Measurements from ENCODE around the gene WFDC9. TPM values are rescaled to one million over a fixed set of nuclear protein-coding genes. Genes with fewer than 3 reads are reported as not detected.

Gene WFDC9
- total RNA-seq, 1 donor from 2014 or later = not detected

DNA sequence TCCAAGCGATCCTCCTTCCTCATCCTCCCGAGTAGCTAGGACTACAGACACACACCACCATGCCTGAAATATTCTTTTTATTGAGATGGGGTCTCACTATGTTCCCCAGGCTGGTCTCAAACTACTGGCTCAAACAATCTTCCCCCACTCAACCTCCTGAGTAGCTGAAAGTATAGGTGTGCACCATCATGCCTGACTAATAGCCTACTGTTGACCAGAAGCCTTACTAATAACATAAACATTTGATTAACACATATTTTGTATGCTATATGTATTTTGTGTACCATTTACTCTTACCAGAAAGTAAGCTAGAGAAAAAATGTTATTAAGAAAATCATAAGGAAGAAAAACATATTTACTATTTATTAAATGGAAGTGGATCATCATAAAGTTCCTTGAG is 13.5 kb downstream of the WFDC9 start:
- no peaks in the 10 kb centered on the region for H3K9me3 Mint-ChIP-seq
- H3K27me3 Mint-ChIP-seq (ENCODE audit: insufficient read depth, low read depth) = peaks cover 2% of the 10 kb centered on the region
- Histone ChIP-seq H3K27me3 (no peaks in the 10 kb centered on the region), H3K9me3 (ENCODE audit: low read depth) (no peaks in the 10 kb centered on the region), H4K20me1 (ENCODE audit: low read depth) (no peaks in the 10 kb centered on the region), H3K27ac (no peak overlapping the region), H3K9ac (no peak overlapping the region), H3K79me2 (ENCODE audit: low read depth) (no peaks in the 10 kb centered on the region), H3K4me3 (no peak overlapping the region), H3F3A (ENCODE audit: low read depth) (no peaks in the 10 kb centered on the region), H3K36me3 (no peaks in the 10 kb centered on the region), H3K4me1 (no peaks in the 10 kb centered on the region), H2AFZ (replicated peaks) (no peak overlapping the region), H3K4me2 (no peak overlapping the region)
- no peak for TF ChIP-seq EZH2 (IDR thresholded peaks at IDR 0.05)
- H3K4me3 Mint-ChIP-seq = no peak overlapping the region
- H3K27ac Mint-ChIP-seq = no peak overlapping the region
- H3K36me3 Mint-ChIP-seq = no peaks in the 10 kb centered on the region
- no peak for DNase-seq (ENCODE audit: low spot score)
- H3K4me1 Mint-ChIP-seq = no peaks in the 10 kb centered on the region

- H3K27ac ChIP-seq = no peak overlapping the region
- Mint-ChIP-seq H3K27ac (no peak overlapping the region), H3K4me1 (peaks cover 8% of the 10 kb centered on the region), H3K4me3 (no peak overlapping the region), H3K36me3 (no peaks in the 10 kb centered on the region), H3K9me3 (peaks cover 4% of the 10 kb centered on the region), H3K27me3 (ENCODE audit: insufficient read depth, low read depth) (peaks cover 3% of the 10 kb centered on the region)
- no peak overlapping the region for H2AFZ ChIP-seq (replicated peaks)
- no peak overlapping the region for H3K4me3 ChIP-seq
- H3K4me2 ChIP-seq = no peak overlapping the region
- TF ChIP-seq, protein P1, sequence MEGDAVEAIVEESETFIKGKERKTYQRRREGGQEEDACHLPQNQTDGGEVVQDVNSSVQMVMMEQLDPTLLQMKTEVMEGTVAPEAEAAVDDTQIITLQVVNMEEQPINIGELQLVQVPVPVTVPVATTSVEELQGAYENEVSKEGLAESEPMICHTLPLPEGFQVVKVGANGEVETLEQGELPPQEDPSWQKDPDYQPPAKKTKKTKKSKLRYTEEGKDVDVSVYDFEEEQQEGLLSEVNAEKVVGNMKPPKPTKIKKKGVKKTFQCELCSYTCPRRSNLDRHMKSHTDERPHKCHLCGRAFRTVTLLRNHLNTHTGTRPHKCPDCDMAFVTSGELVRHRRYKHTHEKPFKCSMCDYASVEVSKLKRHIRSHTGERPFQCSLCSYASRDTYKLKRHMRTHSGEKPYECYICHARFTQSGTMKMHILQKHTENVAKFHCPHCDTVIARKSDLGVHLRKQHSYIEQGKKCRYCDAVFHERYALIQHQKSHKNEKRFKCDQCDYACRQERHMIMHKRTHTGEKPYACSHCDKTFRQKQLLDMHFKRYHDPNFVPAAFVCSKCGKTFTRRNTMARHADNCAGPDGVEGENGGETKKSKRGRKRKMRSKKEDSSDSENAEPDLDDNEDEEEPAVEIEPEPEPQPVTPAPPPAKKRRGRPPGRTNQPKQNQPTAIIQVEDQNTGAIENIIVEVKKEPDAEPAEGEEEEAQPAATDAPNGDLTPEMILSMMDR (IDR thresholded peaks at IDR 0.05) = no peak
- TF ChIP-seq EZH2 (IDR thresholded peaks at IDR 0.05) (no peak), EZH2phosphoT487 (IDR thresholded peaks at IDR 0.05) (no peak)
- no peaks in the 10 kb centered on the region for H3K36me3 ChIP-seq
- no peaks in the 10 kb centered on the region for H3K79me2 ChIP-seq (ENCODE audit: low read depth)
- no peaks in the 10 kb centered on the region for H3K4me1 ChIP-seq
- H3K9ac ChIP-seq = no peak overlapping the region
- H3K9me3 ChIP-seq (ENCODE audit: low read depth) = no peaks in the 10 kb centered on the region
- H3F3A ChIP-seq (ENCODE audit: low read depth) = no peaks in the 10 kb centered on the region
- H4K20me1 ChIP-seq (ENCODE audit: low read depth) = no peaks in the 10 kb centered on the region
- no peak for DNase-seq (ENCODE audit: low spot score)
- no peaks in the 10 kb centered on the region for H3K27me3 ChIP-seq
Measured at GRCh38 chr20:45612314-45612713, 18.8 kb downstream of the WFDC9 start.

DNA sequence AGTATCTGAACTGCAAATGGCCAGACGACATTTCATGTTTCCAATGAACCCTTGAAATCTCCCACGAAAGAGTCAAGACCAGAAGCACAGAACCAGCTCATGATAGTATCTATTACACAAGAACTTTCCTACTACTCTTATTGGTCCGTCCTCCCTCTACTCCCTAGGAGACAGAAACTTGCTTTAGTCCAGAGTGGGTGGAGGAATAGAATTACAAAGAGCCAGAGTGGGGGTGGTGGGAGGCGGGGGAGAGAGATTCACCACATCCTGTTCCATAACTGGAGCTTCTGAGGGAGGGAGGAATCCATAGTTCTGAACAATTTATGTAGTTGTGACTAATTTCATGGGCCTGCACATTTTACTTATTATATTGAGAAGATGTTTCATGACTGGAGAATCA is 20.0 kb downstream of the WFDC9 start:
- peaks cover 3% of the 10 kb centered on the region for H3K27me3 Mint-ChIP-seq (ENCODE audit: insufficient read depth, low read depth)
- no peaks in the 10 kb centered on the region for H3F3A ChIP-seq (ENCODE audit: low read depth)
- H3K27me3 ChIP-seq = no peaks in the 10 kb centered on the region
- H3K4me2 ChIP-seq = no peak overlapping the region
- H3K4me3 Mint-ChIP-seq = no peak overlapping the region
- H3K79me2 ChIP-seq (ENCODE audit: low read depth) = no peaks in the 10 kb centered on the region
- H3K4me1 ChIP-seq = no peaks in the 10 kb centered on the region
- no peak overlapping the region for H3K4me3 ChIP-seq
- H3K9me3 ChIP-seq (ENCODE audit: low read depth) = peaks cover 4% of the 10 kb centered on the region
- H3K36me3 ChIP-seq = no peaks in the 10 kb centered on the region
- no peak for DNase-seq (ENCODE audit: low spot score)
- no peaks in the 10 kb centered on the region for H3K36me3 Mint-ChIP-seq
- no peak overlapping the region for H3K9ac ChIP-seq
- TF ChIP-seq EZH2 (IDR thresholded peaks at IDR 0.05) = no peak
- TF ChIP-seq EZH2phosphoT487 (IDR thresholded peaks at IDR 0.05) = no peak
- TF ChIP-seq, protein P1 (IDR thresholded peaks at IDR 0.05) = no peak
- no peak overlapping the region for H3K27ac Mint-ChIP-seq
- no peaks in the 10 kb centered on the region for H4K20me1 ChIP-seq (ENCODE audit: low read depth)
- no peak overlapping the region for H2AFZ ChIP-seq (replicated peaks)
- no peak overlapping the region for H3K27ac ChIP-seq
- H3K9me3 Mint-ChIP-seq = peaks cover 8% of the 10 kb centered on the region
- H3K4me1 Mint-ChIP-seq = peaks cover 8% of the 10 kb centered on the region

DNA sequence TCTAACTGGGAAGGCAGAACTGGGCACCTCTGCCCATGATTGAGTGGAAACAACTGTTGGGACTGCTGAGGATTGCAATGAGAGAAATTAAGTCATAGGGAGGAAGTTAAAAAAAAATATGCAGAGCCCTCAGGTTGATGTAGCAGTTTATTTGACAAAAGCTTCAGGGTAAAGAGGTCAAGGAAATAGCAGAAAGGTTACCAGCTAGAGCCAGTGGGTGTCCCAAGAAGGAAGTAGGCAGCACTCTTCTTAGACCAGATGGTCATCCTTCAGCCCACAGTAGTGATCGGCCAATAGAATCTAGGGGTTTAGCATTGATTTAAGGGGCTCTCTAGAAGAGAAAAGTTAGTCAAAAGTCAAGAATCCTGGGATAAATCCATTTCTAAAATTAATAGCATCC is 23.3 kb downstream of the WFDC9 start:
- Histone ChIP-seq H3K79me2 (ENCODE audit: low read depth) (no peaks in the 10 kb centered on the region), H3K36me3 (no peaks in the 10 kb centered on the region), H3K4me1 (no peaks in the 10 kb centered on the region), H4K20me1 (ENCODE audit: low read depth) (no peaks in the 10 kb centered on the region), H3K9ac (no peak overlapping the region), H3K4me3 (no peak overlapping the region), H3K27me3 (no peaks in the 10 kb centered on the region), H3K4me2 (no peak overlapping the region), H2AFZ (replicated peaks) (no peak overlapping the region), H3F3A (ENCODE audit: low read depth) (no peaks in the 10 kb centered on the region), H3K9me3 (ENCODE audit: low read depth) (peaks cover 8% of the 10 kb centered on the region), H3K27ac (no peak overlapping the region)
- Mint-ChIP-seq H3K27ac (no peak overlapping the region), H3K27me3 (ENCODE audit: insufficient read depth, low read depth) (peaks cover 3% of the 10 kb centered on the region), H3K9me3 (peaks cover 18% of the 10 kb centered on the region), H3K4me3 (no peak overlapping the region), H3K4me1 (peaks cover 8% of the 10 kb centered on the region), H3K36me3 (no peaks in the 10 kb centered on the region)
- TF ChIP-seq EZH2phosphoT487 (IDR thresholded peaks at IDR 0.05) = no peak
- no peak for DNase-seq (ENCODE audit: low spot score)
